Activated T-helper 9 cell treated with anti-CD3 and anti-CD28 coated beads, Interleukin-2, amount 50 U/mL, for 16 hours (primary cell): ENCODE measurements around the gene CRYBG1.
"Not testable (repeated sequence)": the region's sequence is repeated elsewhere in the genome, so short reads cannot be mapped to it uniquely, and the experiment has no call there.

Experiments
- DNase-seq: peaks from one replicate; pipeline ENCODE4 v3.0.0-alpha.2; 2020; ENCODE audit warnings: low read depth

The CRYBG1 gene

GRCh38 chr6:106548926-106549455 is 188.5 kb downstream of the CRYBG1 start:
- not testable (repeated sequence) for DNase-seq

- no peak for DNase-seq
These were observed 189.0 kb downstream of the CRYBG1 start for GRCh38 chr6:106549521-106549920.

GRCh38 chr6:106551155-106551554 is 190.6 kb downstream of the CRYBG1 start:
- DNase-seq, result no peak

- no peak for DNase-seq
These were observed 192.9 kb downstream of the CRYBG1 start for GRCh38 chr6:106553440-106553839.

- DNase-seq, result no peak
These were observed 195.2 kb downstream of the CRYBG1 start for GRCh38 chr6:106555767-106556166.

GRCh38 chr6:106556368-106556960 is 195.9 kb downstream of the CRYBG1 start:
- no peak for DNase-seq

GRCh38 chr6:106557837-106558236 is 197.3 kb downstream of the CRYBG1 start:
- DNase-seq, result no peak

- DNase-seq, result no peak
These were observed 197.8 kb downstream of the CRYBG1 start for GRCh38 chr6:106558364-106558763.

GRCh38 chr6:106559659-106560058 is 199.1 kb downstream of the CRYBG1 start:
- not testable (repeated sequence) for DNase-seq

- no peak for DNase-seq
These were observed 200.6 kb downstream of the CRYBG1 start for GRCh38 chr6:106560996-106561685.

GRCh38 chr6:106561686-106562405 is 201.3 kb downstream of the CRYBG1 start:
- no peak for DNase-seq

GRCh38 chr6:106563614-106564013 is 203.1 kb downstream of the CRYBG1 start:
- no peak for DNase-seq

- DNase-seq, result no peak
These were observed 204.0 kb downstream of the CRYBG1 start for GRCh38 chr6:106564476-106564875.

GRCh38 chr6:106568530-106568929 is 208.0 kb downstream of the CRYBG1 start:
- DNase-seq, result no peak

- no peak for DNase-seq
These were observed 208.9 kb downstream of the CRYBG1 start for GRCh38 chr6:106569428-106569827.

GRCh38 chr6:106572436-106572835 is 211.9 kb downstream of the CRYBG1 start:
- no peak for DNase-seq

GRCh38 chr6:106572875-106573585 is 212.5 kb downstream of the CRYBG1 start:
- no peak for DNase-seq

- no peak for DNase-seq
These were observed 214.4 kb downstream of the CRYBG1 start for GRCh38 chr6:106574741-106575458.

- no peak for DNase-seq
These were observed 218.8 kb downstream of the CRYBG1 start for GRCh38 chr6:106579281-106579680.

- no peak for DNase-seq
These were observed 221.0 kb downstream of the CRYBG1 start for GRCh38 chr6:106581468-106581867.

GRCh38 chr6:106586815-106587415 is 226.4 kb downstream of the CRYBG1 start:
- no peak for DNase-seq
